ENCODE results near the gene APOL1.
"Not testable (repeated sequence)": the region's sequence is repeated elsewhere in the genome, so short reads cannot be mapped to it uniquely, and the experiment has no call there.

The APOL1 gene

DNA sequence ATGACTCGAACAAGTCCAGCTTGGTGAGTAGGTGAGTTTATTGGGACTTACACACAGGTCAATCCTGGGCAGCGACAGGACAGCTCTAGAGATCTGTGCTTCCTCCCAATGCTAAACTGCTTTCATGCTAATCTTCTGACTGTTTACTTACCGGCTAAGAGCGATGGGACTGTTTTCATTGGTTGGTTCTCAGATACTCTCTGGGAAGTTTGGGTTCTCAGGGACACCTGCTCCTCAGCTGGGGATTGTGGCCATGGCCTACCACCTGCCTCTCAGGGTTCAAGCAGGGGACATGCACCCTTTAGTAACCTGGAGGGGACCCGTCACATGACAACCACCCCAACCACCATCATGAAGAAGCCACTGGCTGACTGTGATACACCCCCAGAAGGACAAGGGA lies 26.7 kb upstream of the APOL1 start:
- DNase-seq, result no peak

DNA sequence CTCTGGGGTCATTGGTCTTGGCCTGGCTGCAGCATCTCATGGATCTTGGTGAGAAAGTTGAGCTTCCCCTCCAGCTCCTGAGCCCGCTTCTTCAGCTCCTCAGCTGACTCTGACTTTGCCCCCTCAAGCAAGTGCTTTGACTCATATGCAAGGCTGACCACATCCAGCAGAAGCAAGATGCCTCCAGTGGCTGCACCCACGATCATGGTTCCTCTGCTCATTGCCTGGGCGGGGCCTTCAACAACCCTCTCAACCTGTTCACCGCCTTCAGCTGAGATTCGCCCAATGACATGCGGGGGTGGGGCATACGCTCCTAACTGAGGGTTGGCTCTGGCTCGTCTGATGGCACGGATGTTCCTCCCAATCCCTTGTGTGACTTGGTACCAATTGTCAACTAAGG lies 25.5 kb upstream of the APOL1 start:
- no peak for DNase-seq

DNA sequence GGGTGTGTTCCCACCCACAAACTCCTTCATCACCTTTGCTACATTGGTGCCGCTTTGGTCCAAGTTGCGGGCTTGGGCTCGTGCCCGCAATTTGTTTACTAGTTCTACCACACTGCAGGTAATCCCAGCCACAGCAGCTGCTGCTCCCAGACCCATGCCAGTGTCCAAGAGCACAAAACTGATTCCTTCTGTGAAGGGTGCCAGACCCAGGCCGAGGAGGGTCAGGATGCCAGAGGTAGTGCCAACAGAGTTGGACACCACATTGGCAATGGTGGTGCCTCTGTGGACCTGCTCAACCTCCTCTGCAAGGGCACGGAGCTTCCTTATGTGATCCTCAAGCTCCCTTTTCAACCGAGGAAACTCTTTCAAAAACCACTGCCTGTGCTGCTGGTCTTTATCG lies 25.1 kb upstream of the APOL1 start:
- no peak for DNase-seq

DNA sequence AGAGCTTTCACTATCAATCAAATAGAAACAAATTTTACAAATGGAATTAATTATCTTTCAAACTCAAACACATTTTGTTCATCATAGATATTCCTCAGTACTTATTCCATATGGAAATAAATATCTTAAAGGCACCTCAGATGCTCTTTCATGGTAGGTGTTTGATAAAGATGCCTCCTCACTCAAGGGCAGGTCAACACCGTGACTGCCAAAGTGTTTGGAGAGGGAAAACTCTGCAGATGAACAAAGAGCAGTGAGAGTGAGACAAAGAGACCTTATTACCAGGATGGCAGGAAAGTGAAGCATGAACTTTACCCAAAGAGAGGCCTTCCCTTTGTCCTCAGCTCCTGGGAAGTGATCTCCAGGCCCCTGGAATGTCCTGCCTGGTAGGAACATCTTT lies 24.6 kb upstream of the APOL1 start:
- DNase-seq, result not testable (repeated sequence)

DNA sequence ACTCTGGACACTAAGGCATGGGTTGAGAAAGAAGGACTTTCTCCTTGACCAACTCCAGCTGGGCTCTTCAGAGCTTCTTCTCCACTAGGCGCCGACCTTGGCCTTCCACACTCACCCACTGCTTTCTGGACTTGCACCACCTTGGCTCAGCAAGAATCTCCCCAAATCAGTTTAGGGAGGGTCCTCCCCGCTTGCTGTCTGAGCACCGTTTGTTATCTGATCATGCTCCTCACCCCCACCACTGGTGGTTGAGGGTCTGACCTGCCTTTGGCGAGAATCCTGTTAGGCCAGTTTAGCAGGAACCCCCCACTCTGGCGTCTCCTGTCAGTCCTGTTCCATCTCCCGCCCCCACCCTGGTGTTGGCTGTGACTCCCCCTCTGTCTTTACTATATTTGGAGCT lies 24.0 kb upstream of the APOL1 start:
- no peak for DNase-seq

DNA sequence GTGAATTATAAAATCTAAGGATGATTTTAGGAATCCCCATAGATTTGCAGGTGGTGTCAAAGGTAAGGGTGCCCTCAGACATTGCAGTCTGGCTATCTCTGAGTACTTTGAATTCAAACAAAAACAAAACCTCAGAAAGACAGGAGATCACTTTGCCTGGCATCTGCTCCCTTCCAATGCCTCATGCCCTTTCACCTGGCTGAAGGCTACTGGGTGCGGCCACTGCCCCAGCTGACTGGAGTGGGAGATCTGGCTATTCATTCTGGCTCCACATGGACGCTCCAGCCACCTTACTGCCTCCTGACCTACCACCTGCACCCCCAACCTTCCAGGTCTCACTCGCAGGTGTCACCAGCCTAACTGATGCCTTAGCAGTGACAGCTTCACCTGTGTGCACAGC lies 23.3 kb upstream of the APOL1 start:
- not testable (repeated sequence) for DNase-seq

DNA sequence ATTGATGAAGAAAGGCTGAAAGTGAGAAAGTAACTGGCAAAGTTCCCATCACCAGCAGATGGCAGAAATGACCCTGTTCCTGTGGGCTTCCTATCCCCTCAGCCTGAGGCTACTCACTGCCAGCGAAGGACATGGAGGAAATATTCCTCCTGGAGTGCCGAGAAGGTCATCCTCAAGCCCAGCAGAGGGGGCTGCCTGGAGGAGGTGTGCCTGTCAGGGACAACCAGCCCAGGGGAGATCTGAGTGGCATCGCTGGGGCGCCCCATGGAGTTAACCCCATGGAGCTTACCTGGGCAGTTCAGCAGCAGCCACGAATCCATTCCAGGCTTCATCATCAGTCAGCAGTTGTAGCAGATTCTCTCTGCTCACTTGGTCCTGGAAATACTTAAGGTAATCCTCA lies 21.9 kb upstream of the APOL1 start:
- not testable (repeated sequence) for DNase-seq

DNA sequence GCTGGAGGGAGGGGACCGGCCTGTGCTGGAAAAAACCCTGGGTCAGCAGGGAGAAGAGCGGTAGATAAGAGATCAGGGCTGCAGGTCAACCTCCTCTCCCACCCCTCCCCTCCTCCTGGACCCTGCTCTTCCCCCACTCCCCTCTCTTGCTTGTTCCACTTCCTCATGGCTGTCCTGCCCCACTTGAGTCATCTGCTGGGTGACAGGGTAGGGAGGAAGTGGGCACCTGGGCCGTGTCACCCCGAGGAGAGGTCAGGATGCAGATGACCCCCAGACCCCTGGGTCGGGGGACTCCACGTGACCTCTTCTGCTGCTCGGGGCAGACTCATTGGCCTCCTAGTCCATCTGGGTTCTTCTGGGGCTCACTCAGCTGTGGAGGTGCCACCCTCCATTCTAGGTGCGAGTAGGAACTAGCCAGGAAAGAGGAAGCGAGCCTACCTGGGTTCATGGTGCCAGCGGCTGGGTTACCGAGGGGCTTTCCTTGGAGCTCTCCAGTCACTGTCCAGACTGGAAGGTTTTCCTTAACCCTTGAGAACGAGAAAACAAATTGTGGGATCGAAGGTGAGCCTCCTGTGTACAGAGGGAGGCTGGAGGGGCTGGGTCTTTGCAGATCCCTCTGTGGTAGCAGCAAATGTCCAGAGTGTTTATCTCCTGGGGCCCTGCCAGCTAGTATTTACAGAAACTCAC lies 20.1 kb upstream of the APOL1 start:
- DNase-seq, result no peak

DNA sequence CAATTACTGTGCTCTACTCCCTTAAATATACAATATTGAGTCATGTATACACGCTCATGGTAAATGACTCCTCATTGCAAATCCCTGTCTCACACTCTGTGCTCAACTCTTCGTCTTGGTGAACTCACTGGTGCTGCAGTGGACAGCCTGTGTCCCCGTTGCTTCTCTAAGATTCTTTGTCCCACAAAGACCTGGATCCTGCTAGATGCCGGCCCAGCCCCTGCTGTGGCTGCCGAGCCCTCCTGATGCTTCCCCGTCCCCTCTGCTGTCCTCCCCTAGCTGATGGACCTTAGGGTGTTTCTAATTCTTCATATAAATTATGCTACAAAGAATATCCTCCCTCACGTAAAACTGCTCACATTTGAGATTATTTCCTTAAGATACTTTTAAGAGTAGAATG lies 19.1 kb upstream of the APOL1 start:
- DNase-seq, result no peak

DNA sequence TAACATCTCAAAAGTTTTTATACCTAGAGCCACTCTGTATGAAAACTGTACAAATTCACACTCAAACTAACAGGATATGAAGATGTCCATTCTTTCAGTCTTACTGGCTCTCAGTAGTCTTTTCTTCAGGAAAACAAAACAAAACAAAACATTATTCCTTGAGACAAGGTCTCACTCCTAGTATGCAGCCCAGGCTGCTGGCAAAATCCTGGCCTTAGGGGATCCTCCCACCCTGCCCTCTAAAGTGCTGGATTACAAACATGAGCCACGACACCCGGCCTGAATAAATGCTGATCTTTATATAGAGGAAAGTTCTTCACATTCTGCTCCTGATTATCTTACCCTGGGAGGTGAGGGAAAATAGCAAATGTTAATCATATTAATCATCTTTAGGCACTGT lies 18.7 kb upstream of the APOL1 start:
- DNase-seq, result no peak

DNA sequence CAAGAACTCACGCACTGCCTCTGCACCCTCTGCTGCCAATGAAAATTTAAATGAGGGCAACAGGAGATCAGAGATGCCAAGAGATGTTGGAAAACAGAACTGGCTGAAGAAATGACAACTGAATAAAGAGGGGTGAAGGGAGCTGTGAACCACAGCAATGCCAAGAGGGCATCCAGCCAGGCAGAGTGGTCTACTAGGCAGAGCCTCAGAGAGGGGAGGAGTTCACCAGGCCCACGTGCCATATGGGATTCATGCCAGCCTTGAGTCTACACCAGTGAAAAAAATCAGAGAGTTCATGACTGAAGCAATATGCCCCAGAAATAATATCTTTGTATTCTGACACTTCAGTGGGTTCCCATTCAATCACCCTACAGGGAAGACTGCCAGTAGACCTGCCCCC lies 18.0 kb upstream of the APOL1 start:
- DNase-seq, result no peak

DNA sequence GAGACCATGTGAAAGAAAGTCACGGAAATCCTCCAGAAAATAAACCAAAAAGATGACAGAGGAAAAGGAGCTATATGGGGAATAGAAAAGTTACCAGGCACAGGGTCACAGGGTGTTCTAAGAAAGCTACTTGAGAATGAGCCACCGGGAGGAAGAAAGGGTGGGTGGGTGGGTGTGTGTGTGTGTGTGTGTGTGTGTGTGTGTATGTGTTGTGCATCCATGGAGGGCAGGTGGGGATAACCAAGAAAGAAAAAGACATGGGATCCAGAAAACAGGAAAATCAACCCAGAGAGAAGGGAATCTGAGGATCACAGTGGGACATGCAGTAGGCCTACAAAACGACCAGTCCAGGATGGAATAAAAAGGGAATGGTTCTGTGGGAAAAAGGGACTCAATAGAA lies 17.3 kb upstream of the APOL1 start:
- DNase-seq, result no peak

DNA sequence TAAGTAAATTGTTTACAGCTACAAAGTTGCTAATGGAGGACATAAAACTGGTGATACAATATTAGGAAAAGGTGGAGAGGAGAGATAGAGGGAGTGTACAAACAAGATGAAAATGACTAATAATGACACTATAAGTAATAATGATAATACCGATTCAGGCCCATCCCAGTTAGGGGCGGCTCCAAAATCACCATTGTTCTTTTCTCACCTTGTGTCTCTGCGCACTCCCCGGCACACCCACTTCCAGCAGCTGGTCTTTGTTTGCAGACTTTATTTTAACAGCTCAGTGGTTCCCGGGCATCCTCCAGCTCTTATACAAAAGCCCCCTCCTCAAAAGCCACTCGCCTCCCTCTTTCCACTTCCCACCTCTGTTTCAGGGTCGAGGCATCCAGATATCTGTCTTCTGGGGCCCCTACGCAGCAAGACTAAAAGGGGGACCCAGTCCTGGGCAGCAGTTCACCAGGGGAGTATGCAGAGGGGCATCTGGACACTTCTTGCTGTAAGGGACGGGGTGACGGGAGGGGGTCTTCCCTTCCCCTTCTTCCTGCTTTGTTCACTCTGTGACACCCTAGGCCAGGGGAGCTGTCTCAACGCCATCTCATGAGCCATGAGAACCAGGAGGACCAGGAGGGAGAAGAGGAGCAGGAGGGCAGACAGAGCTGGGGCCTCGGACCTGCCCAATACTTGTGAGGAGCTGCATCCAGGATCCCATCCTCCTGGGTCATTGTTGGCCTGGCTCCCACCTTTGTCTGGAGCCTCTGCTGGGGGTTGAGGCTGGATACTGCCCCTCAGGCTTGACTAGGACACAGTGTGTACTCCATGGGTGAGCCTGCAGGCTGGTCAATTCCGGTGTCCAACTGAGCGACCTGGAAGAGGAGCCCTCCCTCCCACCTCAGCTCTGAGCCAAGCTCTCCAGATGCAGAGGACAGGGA lies 16.3 kb upstream of the APOL1 start:
- DNase-seq, result no peak

DNA sequence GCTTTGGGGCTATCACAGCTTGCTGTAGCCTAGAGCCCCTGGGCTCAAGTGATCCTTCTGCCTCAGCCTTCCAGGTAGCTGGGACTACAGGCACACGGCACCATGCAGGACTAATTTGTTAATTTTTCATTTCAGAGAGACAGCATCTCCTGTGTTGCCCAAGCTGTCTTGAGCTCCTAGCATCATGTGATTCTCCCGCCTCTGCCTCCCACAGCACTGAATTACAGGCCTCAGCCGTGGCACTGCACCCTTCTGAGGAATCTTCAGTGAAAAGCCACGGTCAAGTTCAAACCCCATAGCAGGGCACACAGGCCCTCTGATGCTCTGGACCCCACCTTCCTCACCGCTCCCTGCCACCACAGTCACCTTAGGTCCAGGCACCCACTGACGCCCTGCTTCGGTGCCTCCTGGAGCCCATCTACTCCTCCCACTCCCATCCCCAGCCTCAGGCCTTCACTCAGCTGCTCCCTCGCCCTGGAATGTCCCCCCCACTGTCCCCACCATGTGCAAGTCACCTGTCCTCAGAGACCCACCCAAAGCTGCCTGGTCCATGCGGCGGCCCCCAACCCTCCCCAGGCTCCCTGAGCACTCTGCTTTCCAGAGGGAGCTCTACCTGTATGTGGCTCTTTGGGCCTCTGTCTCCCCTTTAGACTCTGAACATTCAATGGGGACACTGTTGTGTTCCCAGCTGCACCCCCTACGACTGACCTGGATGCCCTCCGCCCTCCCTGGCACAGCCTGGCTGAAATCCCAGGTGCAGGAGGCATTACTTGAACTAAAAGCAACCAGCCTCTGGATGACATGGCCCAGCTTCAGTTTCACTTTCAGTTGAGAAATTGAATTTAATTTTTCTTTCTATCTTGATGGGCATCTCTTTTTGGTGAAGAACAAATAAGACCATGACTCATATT lies 15.2 kb upstream of the APOL1 start:
- DNase-seq, result no peak

DNA sequence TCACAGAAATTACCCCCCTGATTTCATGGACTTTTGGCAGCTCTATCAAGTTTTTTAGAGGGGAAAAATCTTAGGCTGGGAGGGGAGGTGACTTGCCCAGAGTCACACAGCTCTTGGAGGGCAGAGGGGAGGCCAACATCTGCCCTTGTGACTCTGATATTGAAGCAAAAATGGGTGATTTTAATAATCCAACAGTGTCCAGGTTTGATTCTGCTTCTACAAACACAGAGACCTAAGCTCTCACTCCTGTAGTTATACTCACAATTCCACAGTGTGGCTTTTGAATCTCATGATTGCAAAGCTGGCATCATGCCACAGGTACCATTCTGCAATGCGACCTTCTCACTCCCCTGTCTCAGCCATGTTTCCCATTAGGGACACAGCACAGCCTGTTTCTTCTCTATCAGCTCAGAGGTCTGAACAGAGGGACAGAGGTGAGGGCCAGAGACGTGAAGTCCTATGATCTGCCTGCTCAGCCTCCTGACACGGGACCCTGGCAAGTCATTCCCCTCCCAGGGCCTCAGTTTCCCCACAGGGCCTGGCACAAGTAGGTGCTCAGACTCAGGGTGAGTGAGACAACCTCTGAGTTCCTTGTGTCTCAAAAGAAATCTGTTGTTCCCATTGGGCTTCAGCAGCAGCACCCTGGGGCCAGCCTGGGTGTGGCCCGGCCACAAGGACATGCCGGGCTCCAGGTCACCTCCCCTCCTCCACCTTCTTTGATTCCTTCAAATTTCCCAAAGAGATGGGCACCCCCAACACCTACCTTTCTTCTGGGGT lies 14.4 kb upstream of the APOL1 start:
- no peak for DNase-seq

DNA sequence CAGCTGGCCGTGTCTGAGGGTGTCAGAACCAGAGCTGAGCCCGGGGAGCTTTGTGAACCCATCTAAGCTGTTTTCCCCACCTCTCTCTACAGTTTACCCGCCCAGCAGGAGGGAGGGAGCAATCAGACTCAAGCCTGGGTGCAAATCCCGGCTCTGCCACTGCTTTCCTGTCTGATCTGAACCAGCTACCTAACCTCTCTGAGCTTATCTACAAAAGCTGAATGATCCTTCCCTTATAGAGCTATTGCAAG lies 13.9 kb upstream of the APOL1 start:
- DNase-seq, result no peak

DNA sequence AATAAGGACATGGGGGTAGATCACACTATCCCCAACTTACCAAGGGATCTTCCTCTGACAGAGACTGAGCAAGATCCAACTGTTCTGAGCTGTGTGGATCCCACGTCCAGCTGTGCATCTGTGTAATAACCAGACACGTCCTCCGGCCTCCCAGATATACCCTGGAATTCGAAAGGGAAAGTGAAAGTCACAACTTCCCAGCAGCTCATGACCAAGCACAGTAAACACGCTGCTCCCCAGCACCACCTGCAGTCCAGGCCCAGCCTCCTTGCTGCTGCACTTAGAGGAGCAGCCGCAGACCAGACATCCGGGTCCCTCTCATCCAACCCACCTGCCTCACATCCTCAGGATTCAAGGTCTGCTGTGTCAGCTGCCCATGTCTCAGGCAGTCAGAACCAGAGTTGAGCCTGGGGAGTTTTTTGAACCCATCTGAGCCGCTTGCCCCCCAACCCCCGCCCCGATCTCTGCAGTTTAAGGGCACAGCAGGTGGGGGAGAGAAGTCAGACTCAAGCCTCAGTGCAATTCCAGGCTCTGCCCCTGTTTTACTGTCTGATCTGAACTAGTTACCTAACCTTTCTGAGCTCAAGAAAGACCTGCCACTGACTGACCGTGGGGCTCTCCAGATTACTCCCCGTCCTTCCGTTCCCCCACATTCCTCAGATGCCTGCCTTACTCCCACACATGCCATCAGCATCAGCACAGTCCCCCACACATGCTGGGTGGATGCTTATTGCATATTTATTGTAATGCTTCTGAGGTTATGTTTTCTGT lies 13.3 kb upstream of the APOL1 start, which contains the start of gene APOL2:
Gene APOL2 (minus strand): TSS at position 127 of the 771 bp plus-strand sequence. CDS start 6,365 bp downstream, outside the sequence.
- peak; percentile 76 for DNase-seq

DNA sequence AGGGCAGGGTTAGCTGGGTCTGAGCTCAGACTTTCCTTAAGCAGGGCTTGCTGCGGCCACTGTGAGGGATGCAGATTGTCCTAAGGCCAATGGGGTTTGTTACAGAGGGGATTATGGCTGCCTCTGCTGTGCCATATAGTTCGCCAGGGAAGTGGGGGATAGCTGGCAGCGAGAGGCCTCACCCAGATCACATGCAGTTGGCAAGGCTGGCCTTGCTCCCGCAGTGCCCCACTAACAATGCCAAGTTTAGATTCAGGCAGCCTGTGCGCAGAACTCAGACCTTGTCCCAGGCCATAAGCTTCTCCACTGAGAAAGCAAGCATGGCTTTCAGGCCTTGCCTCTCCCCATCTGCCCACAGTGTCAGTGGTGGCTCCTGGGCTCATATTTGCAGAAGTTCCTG lies 8.9 kb upstream of the APOL1 start:
- no peak for DNase-seq

DNA sequence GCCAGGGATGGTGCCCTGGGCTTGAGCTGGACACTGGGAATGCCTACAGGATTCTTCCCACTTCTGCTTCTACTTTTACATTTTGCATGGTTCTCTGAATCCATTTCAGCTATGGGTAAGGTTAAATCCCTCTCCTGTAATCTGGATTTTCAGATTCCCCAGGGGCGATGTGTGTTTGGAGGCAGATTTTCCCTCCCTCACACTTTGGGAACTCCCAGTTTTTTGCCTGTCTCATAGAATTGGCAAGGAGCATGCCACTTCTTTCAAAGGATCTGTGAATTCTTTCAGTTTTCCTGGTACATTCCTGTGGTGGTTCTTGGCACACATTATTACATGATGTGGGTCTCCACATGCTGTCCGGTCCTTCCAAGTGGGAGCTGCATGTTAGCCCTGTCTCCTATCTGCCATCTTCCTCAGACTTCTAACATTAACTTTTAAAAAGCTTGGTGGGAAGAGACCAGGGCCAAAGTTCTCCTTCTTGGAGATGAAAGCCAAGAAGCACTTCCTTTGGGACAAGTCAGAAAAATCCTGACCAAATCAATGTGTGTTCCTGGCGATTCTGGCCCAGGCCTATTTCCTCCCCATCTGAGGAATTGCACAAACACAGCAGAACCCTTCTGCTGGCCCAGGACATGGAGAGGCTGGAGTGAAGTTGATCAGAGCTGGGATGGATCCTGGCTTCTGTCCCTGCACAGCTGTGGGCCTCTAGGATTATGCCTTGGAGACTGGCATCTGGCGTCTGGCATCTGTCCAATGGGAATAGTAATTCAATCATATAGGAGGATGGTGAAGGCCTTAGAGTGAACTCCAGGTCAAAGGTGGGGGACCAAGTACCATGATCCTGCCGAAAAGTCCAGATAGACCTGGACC lies 8.2 kb upstream of the APOL1 start:
- no peak for DNase-seq

DNA sequence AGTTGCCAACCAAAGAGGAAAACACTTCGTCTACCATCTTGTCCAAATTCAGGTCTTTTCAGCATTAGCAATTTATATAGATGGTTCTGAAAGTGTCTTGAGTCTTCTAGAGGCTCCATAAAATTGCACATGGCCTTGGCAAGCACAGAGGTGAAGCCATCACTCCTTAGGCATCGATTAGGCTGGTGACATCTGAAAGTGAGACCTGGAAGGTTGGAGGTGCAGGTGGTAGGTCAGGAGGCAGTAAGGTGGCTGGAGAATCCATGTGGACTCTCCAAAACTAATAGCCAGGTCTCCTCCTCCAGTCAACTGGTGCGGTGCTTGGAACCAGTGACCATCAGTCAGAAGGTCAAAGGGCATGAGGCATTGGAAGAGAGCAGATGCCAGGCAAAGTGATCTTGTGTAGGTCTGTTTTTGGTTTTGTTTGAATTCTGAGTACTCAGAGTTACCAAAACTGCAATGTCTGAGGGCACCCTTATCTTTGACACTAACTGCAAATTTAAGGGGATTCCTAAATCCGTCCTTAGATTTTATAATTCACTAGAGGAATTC lies 7.1 kb upstream of the APOL1 start:
- no peak for DNase-seq

DNA sequence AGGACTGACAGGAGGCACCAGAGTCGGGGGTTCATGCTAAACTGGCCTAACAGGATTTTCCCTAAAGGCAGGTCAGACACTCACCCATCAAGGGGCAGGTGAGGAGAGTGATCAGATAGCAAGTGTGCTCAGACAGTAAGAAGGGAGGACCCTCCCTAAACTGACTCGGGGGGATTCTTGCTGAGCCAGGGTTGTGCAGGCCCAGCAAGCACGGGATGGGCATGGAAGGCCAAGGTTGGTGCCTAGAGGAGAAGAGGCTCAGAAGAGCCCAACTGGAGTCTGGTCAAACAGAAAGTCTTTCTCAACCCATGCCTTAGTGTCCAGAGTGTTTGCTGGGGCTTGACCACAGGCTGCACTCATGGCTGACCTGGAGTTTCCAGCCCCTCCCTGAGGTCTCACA lies 6.2 kb upstream of the APOL1 start:
- DNase-seq, result no peak

Measured in NCI-H1048 (cell line).